SK-N-SH (cell line): ENCODE results near the gene MACROD2. TPM values are rescaled to one million over a fixed set of nuclear protein-coding genes. Genes with fewer than 3 reads are reported as not detected.

ENCODE experiments used
- CTCF ChIA-PET: fragments of 300-600, 350-600 bp; formaldehyde crosslinking; extraction: SDS; loops from one replicate; lab custom pipeline; 2021; lab: Yijun Ruan, JAX
- POLR2A ChIA-PET: fragments of 350-600 bp; sonication (Branson Sonifier 250); formaldehyde crosslinking; extraction: SDS; loops from one replicate; lab custom pipeline; 2020; ENCODE audit warnings: antibody characterized with exemption, inconsistent platforms; lab: Yijun Ruan, JAX
- DNase-seq: peaks from one replicate; pipeline ENCODE4 v3.0.0; 2012
- H2AFZ ChIP-seq: fragments of 200-600 bp; sonication (generic); 2 replicates; pipeline ENCODE4 v1.8.1; 2016; ENCODE audit warnings: antibody characterized with exemption, mild to moderate bottlenecking, low read depth
- H3F3A ChIP-seq: fragments of 200-600 bp; sonication (generic); replicated peaks from 2 replicates; pipeline ENCODE3; 2016; ENCODE audit warnings: antibody characterized with exemption, mild to moderate bottlenecking; ENCODE audit not compliant: insufficient read depth
- H3K27ac ChIP-seq, 2 experiments: fragments of 200-500 bp in 1 of 2; fragments of 200-600 bp in 1 of 2; sonication (Bioruptor generic) in 1 of 2; sonication (generic), shearing (Covaris generic) in 1 of 2; 2 replicates each; pipeline versions ENCODE4 v1.5.1 to v1.6.1; 2014 to 2016; ENCODE audit warnings: low read depth in 2 of 2, inconsistent platforms in 1 of 2, low read length in 1 of 2, mild to moderate bottlenecking in 1 of 2, mixed read lengths in 1 of 2
- H3K27me3 ChIP-seq: fragments of 200-600 bp; sonication (generic), shearing (Covaris generic); 2 replicates; pipeline ENCODE4 v1.6.1; 2016; ENCODE audit warnings: mixed run types; ENCODE audit not compliant: insufficient read depth
- H3K36me3 ChIP-seq, 2 experiments: fragments of 200-500 bp in 1 of 2; fragments of 200-600 bp in 1 of 2; sonication (Bioruptor generic) in 1 of 2; sonication (generic) in 1 of 2; replicated peaks in 1 of 2; 2 replicates each; pipeline versions ENCODE3 to v1.5.1; 2014 to 2016; ENCODE audit warnings: low read length in 1 of 2, mild to moderate bottlenecking in 1 of 2; ENCODE audit not compliant: insufficient read depth in 2 of 2, control insufficient read depth in 1 of 2
- H3K4me1 ChIP-seq, 2 experiments: fragments of 200-500 bp in 1 of 2; fragments of 200-600 bp in 1 of 2; sonication (Bioruptor generic) in 1 of 2; sonication (generic), shearing (Covaris generic) in 1 of 2; 2 replicates each; pipeline versions ENCODE4 v1.5.1 to v1.6.1; 2014 to 2016; ENCODE audit warnings: low read depth in 1 of 2, low read length in 1 of 2, mixed run types in 1 of 2; ENCODE audit not compliant: insufficient read depth in 2 of 2, control insufficient read depth in 1 of 2
- H3K4me2 ChIP-seq: fragments of 200-600 bp; sonication (generic), shearing (Covaris generic); 2 replicates; pipeline ENCODE4 v1.6.1; 2017; ENCODE audit warnings: mixed run types
- H3K4me3 ChIP-seq, 2 experiments: fragments of 200-500 bp in 1 of 2; fragments of 200-600 bp in 1 of 2; sonication (Bioruptor generic) in 1 of 2; sonication (generic), shearing (Covaris generic) in 1 of 2; 2 replicates each; pipeline versions ENCODE4 v1.5.1 to v1.8.1; 2014 to 2016; ENCODE audit warnings: low read depth in 2 of 2, inconsistent platforms in 1 of 2, low read length in 1 of 2, mild to moderate bottlenecking in 1 of 2, mixed read lengths in 1 of 2, moderate library complexity in 1 of 2
- H3K79me2 ChIP-seq: fragments of 200-600 bp; sonication (generic); 2 replicates; pipeline ENCODE4 v1.8.1; 2017; ENCODE audit warnings: mild to moderate bottlenecking; ENCODE audit not compliant: insufficient read depth
- H3K9ac ChIP-seq: fragments of 200-600 bp; sonication (generic); 2 replicates; pipeline ENCODE4 v1.6.1; 2017; ENCODE audit warnings: mixed run types
- H3K9me2 ChIP-seq: fragments of 200-600 bp; sonication (generic); 2 replicates; pipeline ENCODE4 v1.6.1; 2017; ENCODE audit warnings: mixed run types
- H3K9me3 ChIP-seq: fragments of 200-600 bp; sonication (generic); 2 replicates; pipeline ENCODE4 v1.6.1; 2017; ENCODE audit warnings: mixed run types, mild to moderate bottlenecking, moderate library complexity
- H4K20me1 ChIP-seq: fragments of 200-600 bp; sonication (generic); 2 replicates; pipeline ENCODE4 v1.6.1; 2017; ENCODE audit warnings: mild to moderate bottlenecking, mixed run types; ENCODE audit not compliant: insufficient read depth
- ELF1 ChIP-seq: IDR thresholded peaks from 2 replicates; pipeline ENCODE4 v1.4.0; 2012
- EP300 ChIP-seq, 2 experiments: IDR thresholded peaks; 2 replicates each; pipeline versions ENCODE4 v1.4.0 to v1.6.1; 2012; ENCODE audit warnings: borderline replicate concordance in 1 of 2, low read depth in 1 of 2, low read length in 1 of 2
- FOSL2 ChIP-seq: IDR thresholded peaks from 2 replicates; pipeline ENCODE4 v1.4.0; 2012; ENCODE audit warnings: low read depth, mild to moderate bottlenecking, moderate library complexity, borderline replicate concordance
- FOXJ3 ChIP-seq: sonication (generic); formaldehyde crosslinking; IDR thresholded peaks from 2 replicates; pipeline ENCODE4 v1.5.1; 2020; ENCODE audit warnings: mild to moderate bottlenecking, missing genetic modification reagents
- GABPA ChIP-seq: IDR thresholded peaks from 2 replicates; pipeline ENCODE4 v1.4.0; 2012; ENCODE audit warnings: low read depth, mild to moderate bottlenecking
- GATA2 ChIP-seq: sonication (generic); formaldehyde crosslinking; IDR thresholded peaks from 2 replicates; pipeline ENCODE4 v1.5.0; 2020; ENCODE audit warnings: mild to moderate bottlenecking, missing genetic modification reagents
- IRF3 ChIP-seq: fragments of 150-350 bp; IDR thresholded peaks from 2 replicates; pipeline ENCODE4 v1.6.1; 2016; ENCODE audit warnings: mild to moderate bottlenecking, low read depth, low read length
- MEF2A ChIP-seq: IDR thresholded peaks from 2 replicates; pipeline ENCODE4 v1.4.0; 2012; ENCODE audit warnings: low read depth, borderline replicate concordance
- MXI1 ChIP-seq: IDR thresholded peaks from 2 replicates; pipeline ENCODE4 v1.6.1; 2012; ENCODE audit warnings: mild to moderate bottlenecking, low read depth, low read length, improper control_type of control experiment
- NRF1 ChIP-seq: IDR thresholded peaks from 2 replicates; pipeline ENCODE4 v1.6.1; 2012; ENCODE audit warnings: low read depth, mild to moderate bottlenecking, low read length
- POLR2AphosphoS5 ChIP-seq: IDR thresholded peaks from 2 replicates; pipeline ENCODE4 v1.6.1; 2012; ENCODE audit warnings: low read depth, low read length
- RAD21 ChIP-seq: IDR thresholded peaks from 2 replicates; pipeline ENCODE4 v1.6.1; 2012; ENCODE audit warnings: mild to moderate bottlenecking, low read length
- RCOR1 ChIP-seq: fragments of 150-350 bp; IDR thresholded peaks from 2 replicates; pipeline ENCODE4 v1.6.1; 2017; ENCODE audit warnings: antibody characterized with exemption, low read length
- RXRA ChIP-seq: IDR thresholded peaks from 2 replicates; pipeline ENCODE4 v1.4.0; 2012; ENCODE audit warnings: low read depth, mild to moderate bottlenecking, borderline replicate concordance
- SMC3 ChIP-seq: IDR thresholded peaks from 2 replicates; pipeline ENCODE4 v1.6.1; 2012; ENCODE audit warnings: low read depth, low read length, improper control_type of control experiment
- TCF12 ChIP-seq: IDR thresholded peaks from 2 replicates; pipeline ENCODE4 v1.4.0; 2012
- TEAD4 ChIP-seq: IDR thresholded peaks from 2 replicates; pipeline ENCODE4 v1.4.0; 2012; ENCODE audit warnings: mild to moderate bottlenecking, borderline replicate concordance; ENCODE audit not compliant: insufficient read depth
- USF1 ChIP-seq: IDR thresholded peaks from 2 replicates; pipeline ENCODE4 v1.4.0; 2012; ENCODE audit warnings: low read depth, borderline replicate concordance
- USF2 ChIP-seq: fragments of 150-350 bp; IDR thresholded peaks from 2 replicates; pipeline ENCODE4 v1.6.1; 2017; ENCODE audit warnings: antibody characterized with exemption, low read length, low read depth, borderline replicate concordance
- YY1 ChIP-seq: IDR thresholded peaks from 2 replicates; pipeline ENCODE4 v1.4.0; 2012; ENCODE audit warnings: low read depth, mild to moderate bottlenecking
- WGBS: methylation state at CpG from one replicate; pipeline ENCODE4 v1.1.6; 2017; ENCODE audit warnings: low lambda C conversion rate; 5-methylcytosine and 5-hydroxymethylcytosine counted together
- polyA plus RNA-seq, 3 experiments: library from polyadenylated mRNA; depleted of rRNA; stranded (reverse); fragments of >200 nt; gene quantifications; 2 replicates each; pipeline ENCODE4 v1.2.3, GENCODE V29; 2012

Gene MACROD2
- polyA plus RNA-seq, 1 of the 3 experiments (the other 2 are of a cell fraction) = 0.33 TPM

GRCh38 chr20:15440049-15440820, 1444.9 kb downstream of the MACROD2 start:
- Histone ChIP-seq H3K4me3 (no peak overlapping the region), H3K36me3 (no peaks in the 10 kb centered on the region), H3K9me3 (no peaks in the 10 kb centered on the region), H4K20me1 (no peaks in the 10 kb centered on the region), H3K27ac (no peak overlapping the region), H3K4me2 (no peak overlapping the region), H3K4me1 (no peaks in the 10 kb centered on the region; a peak in 2 of 4 replicates), H3K79me2 (no peaks in the 10 kb centered on the region), H3K9ac (no peak overlapping the region), H2AFZ (no peak overlapping the region), H3F3A (no peaks in the 10 kb centered on the region), H3K9me2 (no peaks in the 10 kb centered on the region), H3K27me3 (no peaks in the 10 kb centered on the region)
- POLR2A ChIA-PET = no interaction called here
- no peak for DNase-seq
- TF ChIP-seq GATA2 (no peak), YY1 (no peak), EP300 (IDR thresholded peaks at IDR 0.05; ENCODE audit: borderline replicate concordance in 1 of 2, low read depth in 1 of 2, low read length in 1 of 2) (no peak), TCF12 (no peak), USF1 (no peak), GABPA (no peak), ELF1 (no peak), FOXJ3 (CRISPR knock-in tag) (no peak), USF2 (no peak), RCOR1 (no peak), SMC3 (no peak), RXRA (no peak), TEAD4 (no peak)
- CTCF ChIA-PET = no interaction called here
- WGBS = 37% methylated on average over 7 of the region's 7 CpGs

GRCh38 chr20:15445056-15445840, 1449.9 kb downstream of the MACROD2 start:
- H3K27ac ChIP-seq = no peak overlapping the region
- H3K9me2 ChIP-seq = no peaks in the 10 kb centered on the region
- WGBS = 60% methylated on average over 5 of the region's 5 CpGs
- no peaks in the 10 kb centered on the region for H3K9me3 ChIP-seq
- no peaks in the 10 kb centered on the region for H3F3A ChIP-seq
- H3K36me3 ChIP-seq = no peaks in the 10 kb centered on the region
- no peak overlapping the region for H3K9ac ChIP-seq
- POLR2A ChIA-PET = no interaction called here
- CTCF ChIA-PET = no interaction called here
- TF ChIP-seq RAD21 (no peak), MEF2A (no peak), FOSL2 (no peak), GABPA (no peak), NRF1 (no peak), YY1 (no peak), MXI1 (no peak), POLR2AphosphoS5 (no peak), IRF3 (no peak)
- TF ChIP-seq, all 33 proteins: peak for 0
- no peak overlapping the region for H2AFZ ChIP-seq
- H4K20me1 ChIP-seq = no peaks in the 10 kb centered on the region
- H3K27me3 ChIP-seq = no peaks in the 10 kb centered on the region
- H3K4me2 ChIP-seq = no peak overlapping the region
- H3K79me2 ChIP-seq = no peaks in the 10 kb centered on the region
- no peak for DNase-seq
- H3K4me3 ChIP-seq = no peak overlapping the region
- no peaks in the 10 kb centered on the region; a peak in 1 of 4 replicates for H3K4me1 ChIP-seq
